H9 (cell line): ENCODE data around the gene IDH1. TPM values are rescaled to one million over a fixed set of nuclear protein-coding genes. Genes with fewer than 3 reads are reported as not detected.

Source experiments
- DNase-seq: peaks from one replicate; pipeline ENCODE4 v3.0.0-alpha.2; 2017
- H2AFZ ChIP-seq: one replicate; pipeline ENCODE4 v1.6.1; 2013; ENCODE audit warnings: mild to moderate bottlenecking, low read length, control low read depth, moderate library complexity
- H2AK5ac ChIP-seq: 2 replicates; pipeline ENCODE4 v1.6.1; 2013; ENCODE audit warnings: low read length, control low read depth, mixed read lengths; ENCODE audit not compliant: insufficient read length
- H2BK120ac ChIP-seq: one replicate; pipeline ENCODE4 v1.6.1; 2013; ENCODE audit warnings: low read depth, mild to moderate bottlenecking, low read length, control low read depth, inconsistent platforms; ENCODE audit not compliant: poor library complexity, severe bottlenecking
- H2BK12ac ChIP-seq: 2 replicates; pipeline ENCODE4 v1.6.1; 2013; ENCODE audit warnings: low read length, control low read depth, mixed read lengths, low read depth; ENCODE audit not compliant: insufficient read length
- H2BK15ac ChIP-seq: 2 replicates; pipeline ENCODE4 v1.6.1; 2013; ENCODE audit warnings: low read depth, low read length, control low read depth
- H2BK20ac ChIP-seq: one replicate; pipeline ENCODE4 v1.6.1; 2013; ENCODE audit warnings: low read depth, mild to moderate bottlenecking, low read length, control low read depth, inconsistent platforms; ENCODE audit not compliant: poor library complexity, severe bottlenecking
- H2BK5ac ChIP-seq: 2 replicates; pipeline ENCODE4 v1.6.1; 2013; ENCODE audit warnings: low read length, control low read depth, mixed read lengths; ENCODE audit not compliant: insufficient read length
- H3K14ac ChIP-seq: 2 replicates; pipeline ENCODE4 v1.6.1; 2013; ENCODE audit warnings: low read length, control low read depth; ENCODE audit not compliant: insufficient read depth
- H3K18ac ChIP-seq: 2 replicates; pipeline ENCODE4 v1.6.1; 2013; ENCODE audit warnings: low read depth, mild to moderate bottlenecking, mixed read lengths, low read length, control low read depth; ENCODE audit not compliant: insufficient read length
- H3K23ac ChIP-seq: 2 replicates; pipeline ENCODE4 v1.6.1; 2013; ENCODE audit warnings: low read length, control low read depth, mixed read lengths, low read depth; ENCODE audit not compliant: insufficient read length
- H3K23me2 ChIP-seq: 2 replicates; pipeline ENCODE4 v1.6.1; 2013; ENCODE audit warnings: low read depth, mild to moderate bottlenecking, mixed read lengths, low read length, control low read depth; ENCODE audit not compliant: insufficient read length, poor library complexity, severe bottlenecking
- H3K27ac ChIP-seq: 2 replicates; pipeline ENCODE4 v1.5.1; 2013; ENCODE audit warnings: low read length, control low read depth, mixed read lengths, low read depth; ENCODE audit not compliant: insufficient read length
- H3K27me3 ChIP-seq: 2 replicates; pipeline ENCODE4 v1.6.1; 2013; ENCODE audit warnings: low read length, control low read depth, inconsistent platforms; ENCODE audit not compliant: insufficient read depth
- H3K4ac ChIP-seq: 2 replicates; pipeline ENCODE4 v1.6.1; 2013; ENCODE audit warnings: low read depth, mild to moderate bottlenecking, control low read depth, inconsistent platforms, low read length, moderate library complexity
- H3K4me1 ChIP-seq: 2 replicates; pipeline ENCODE4 v1.6.1; 2013; ENCODE audit warnings: low read length, control low read depth, inconsistent platforms; ENCODE audit not compliant: insufficient read depth
- H3K4me2 ChIP-seq: 2 replicates; pipeline ENCODE4 v1.6.1; 2013; ENCODE audit warnings: low read length, control low read depth, mixed read lengths; ENCODE audit not compliant: insufficient read length, insufficient read depth
- H3K56ac ChIP-seq: 2 replicates; pipeline ENCODE4 v1.6.1; 2013; ENCODE audit warnings: low read depth, mild to moderate bottlenecking, mixed read lengths, low read length, control low read depth; ENCODE audit not compliant: insufficient read length
- H3K79me1 ChIP-seq: 2 replicates; pipeline ENCODE4 v1.6.1; 2013; ENCODE audit warnings: low read depth, mild to moderate bottlenecking, moderate library complexity, low read length, control low read depth, inconsistent platforms; ENCODE audit not compliant: insufficient read depth, poor library complexity, severe bottlenecking
- H3K79me2 ChIP-seq: 2 replicates; pipeline ENCODE4 v1.6.1; 2013; ENCODE audit warnings: low read length, control low read depth, inconsistent platforms; ENCODE audit not compliant: insufficient read depth
- H3K9ac ChIP-seq: 2 replicates; pipeline ENCODE4 v1.6.1; 2013; ENCODE audit warnings: low read length, control low read depth, mixed read lengths; ENCODE audit not compliant: insufficient read length; ENCODE audit errors: extremely low read depth
- H3K9me3 ChIP-seq: one replicate; pipeline ENCODE4 v1.6.1; 2013; ENCODE audit warnings: low read depth, low read length, inconsistent platforms; ENCODE audit not compliant: control insufficient read depth
- H3T11ph ChIP-seq: one replicate; pipeline ENCODE4 v1.6.1; 2013; ENCODE audit warnings: mild to moderate bottlenecking, low read length, control low read depth, inconsistent platforms
- H4K20me1 ChIP-seq: one replicate; pipeline ENCODE4 v1.6.1; 2013; ENCODE audit not compliant: control insufficient read depth, insufficient read length, insufficient read depth
- H4K5ac ChIP-seq: 2 replicates; pipeline ENCODE4 v1.6.1; 2013; ENCODE audit warnings: low read depth, mild to moderate bottlenecking, mixed read lengths, low read length, control low read depth; ENCODE audit not compliant: insufficient read length
- H4K8ac ChIP-seq: replicated peaks from 2 replicates; pipeline ENCODE4 v1.6.1; 2013; ENCODE audit warnings: low read length, control low read depth, mixed read lengths, low read depth; ENCODE audit not compliant: insufficient read length
- H4K91ac ChIP-seq: 2 replicates; pipeline ENCODE4 v1.6.1; 2013; ENCODE audit warnings: low read depth, mild to moderate bottlenecking, moderate library complexity, mixed read lengths, low read length, control low read depth; ENCODE audit not compliant: insufficient read length
- H3K27ac Mint-ChIP-seq, 3 experiments: 2 replicates in 2 of 3; 3 replicates in 1 of 3; pipeline ENCODE4 v1.8.0; 2020 to 2021; ENCODE audit warnings: mixed read lengths in 3 of 3, mild to moderate bottlenecking in 1 of 3, moderate library complexity in 1 of 3
- H3K27me3 Mint-ChIP-seq: 2 replicates; pipeline ENCODE4 v1.8.0; 2021; ENCODE audit warnings: low read depth, mild to moderate bottlenecking, moderate library complexity, mixed read lengths
- H3K36me3 Mint-ChIP-seq, 3 experiments: 2 replicates in 2 of 3; 3 replicates in 1 of 3; pipeline ENCODE4 v1.8.0; 2020 to 2021; ENCODE audit warnings: low read depth in 3 of 3, mixed read lengths in 3 of 3; ENCODE audit not compliant: insufficient read depth in 1 of 3
- H3K4me1 Mint-ChIP-seq, 2 experiments: 2 replicates each; pipeline ENCODE4 v1.8.0; 2020; ENCODE audit warnings: mixed read lengths in 2 of 2
- H3K4me3 Mint-ChIP-seq, 2 experiments: 2 replicates in 1 of 2; 3 replicates in 1 of 2; pipeline ENCODE4 v1.8.0; 2020 to 2021; ENCODE audit warnings: mild to moderate bottlenecking in 2 of 2, mixed read lengths in 2 of 2, moderate library complexity in 1 of 2
- H3K9me3 Mint-ChIP-seq, 2 experiments: 2 replicates in 1 of 2; 3 replicates in 1 of 2; pipeline ENCODE4 v1.8.0; 2020; ENCODE audit warnings: mild to moderate bottlenecking in 2 of 2, mixed read lengths in 2 of 2, moderate library complexity in 1 of 2
- CTCF ChIP-seq: fragments of 200-600 bp; sonication (generic); conservative IDR thresholded peaks from 3 replicates; pipeline ENCODE4 v1.8.0; 2021; ENCODE audit warnings: antibody characterized with exemption, mild to moderate bottlenecking
- WGBS: extraction: QIAGEN DNeasy Blood & Tissue Kit; methylation state at CpG from one replicate; pipeline ENCODE4 v1.1.7; 2013; ENCODE audit warnings: missing lambda C conversion rate, low lambda C conversion rate, mixed read lengths; ENCODE audit not compliant: insufficient read length; ENCODE audit errors: extremely low coverage; 5-methylcytosine and 5-hydroxymethylcytosine counted together
- total RNA-seq: library from RNA; stranded (reverse); gene quantifications from 2 replicates; pipeline ENCODE4 v1.2.1, GENCODE V29; 2021

Gene IDH1
- total RNA-seq, 1 experiment from 2014 or later, result 234 TPM

- no CpG with 5 or more reads among the region's 9 CpGs for WGBS
- H4K5ac ChIP-seq, result no peak overlapping the region
- no peaks in the 10 kb centered on the region for H3K9me3 Mint-ChIP-seq
These were observed 46.4 kb downstream of the IDH1 start for GRCh38 chr2:208208335-208209085.

More at GRCh38 chr2:208208335-208209085, 46.4 kb downstream of the IDH1 start:
- Histone ChIP-seq H3T11ph (no peak overlapping the region), H3K9me3 (no peaks in the 10 kb centered on the region), H4K8ac (no peak overlapping the region), H3K14ac (no peak overlapping the region), H3K4ac (no peak overlapping the region), H4K20me1 (no peaks in the 10 kb centered on the region), H2AFZ (no peak overlapping the region), H2BK5ac (no peak overlapping the region), H3K56ac (no peak overlapping the region), H3K4me1 (no peaks in the 10 kb centered on the region), H3K23ac (no peak overlapping the region), H2AK5ac (no peak overlapping the region), H2BK120ac (no peak overlapping the region), H3K79me1 (no peaks in the 10 kb centered on the region), H4K91ac (no peak overlapping the region), H2BK15ac (no peak overlapping the region), H3K27ac (no peak overlapping the region), H3K9ac (no peak overlapping the region), H2BK12ac (no peak overlapping the region), H3K18ac (no peak overlapping the region), H3K4me2 (no peak overlapping the region), H3K23me2 (no peaks in the 10 kb centered on the region), H3K27me3 (no peaks in the 10 kb centered on the region), H2BK20ac (no peak overlapping the region), H3K79me2 (no peaks in the 10 kb centered on the region)
- Mint-ChIP-seq H3K27me3 (no peaks in the 10 kb centered on the region), H3K27ac (no peak overlapping the region), H3K36me3 (no peaks in the 10 kb centered on the region), H3K4me3 (no peak overlapping the region), H3K4me1 (no peaks in the 10 kb centered on the region)
- TF ChIP-seq CTCF, result no peak
- no peak for DNase-seq
